ENCODE results near the gene SAMD13. TPM values are rescaled to one million over a fixed set of nuclear protein-coding genes. Genes with fewer than 3 reads are reported as not detected.

The SAMD13 gene
- total RNA-seq, 1 experiment from 2014 or later, result 0.61 TPM

DNA sequence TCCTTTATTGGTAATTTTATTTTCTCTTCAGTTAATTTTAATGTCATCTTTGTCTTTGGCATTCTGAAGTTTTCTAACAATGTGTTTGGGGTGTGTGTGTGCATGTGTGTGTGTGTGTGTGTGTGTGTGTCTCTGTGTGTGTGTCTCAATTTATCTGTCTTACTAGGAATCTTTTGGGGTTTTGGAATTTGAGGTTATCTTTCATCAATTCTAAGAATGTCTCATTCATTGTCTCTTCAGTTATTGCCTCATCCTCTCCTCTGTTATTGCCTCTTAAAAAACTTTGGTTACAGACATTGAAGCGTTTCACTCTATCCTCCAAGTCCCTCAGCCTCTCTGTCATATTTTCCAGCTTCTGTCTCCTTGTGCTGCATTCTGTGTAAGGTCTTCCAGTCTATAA lies 18.1 kb upstream of the SAMD13 start:
- Histone ChIP-seq H3K4me2 (ENCODE audit: insufficient read depth, insufficient read length, low read length) (no peak overlapping the region), H4K5ac (ENCODE audit: insufficient read length, low read depth, low read length) (no peak overlapping the region), H3K27me3 (ENCODE audit: insufficient read depth, low read length) (no peaks in the 10 kb centered on the region), H3K56ac (ENCODE audit: insufficient read length, low read depth, low read length) (no peak overlapping the region), H3K14ac (ENCODE audit: insufficient read depth, low read length) (no peak overlapping the region), H3K9ac (ENCODE audit: extremely low read depth, insufficient read length, low read length) (no peak overlapping the region), H3K9me3 (ENCODE audit: control insufficient read depth, low read depth, low read length) (no peaks in the 10 kb centered on the region), H3T11ph (ENCODE audit: low read length) (no peak overlapping the region), H3K4me1 (ENCODE audit: insufficient read depth, low read length) (no peaks in the 10 kb centered on the region), H2BK12ac (ENCODE audit: insufficient read length, low read depth, low read length) (no peak overlapping the region), H3K79me1 (ENCODE audit: insufficient read depth, low read depth, low read length, poor library complexity, severe bottlenecking) (no peaks in the 10 kb centered on the region), H3K23ac (ENCODE audit: insufficient read length, low read depth, low read length) (no peak overlapping the region), H2BK20ac (ENCODE audit: low read depth, low read length, poor library complexity, severe bottlenecking) (no peak overlapping the region), H3K18ac (ENCODE audit: insufficient read length, low read depth, low read length) (no peak overlapping the region), H2BK120ac (ENCODE audit: low read depth, low read length, poor library complexity, severe bottlenecking) (no peak overlapping the region), H3K23me2 (ENCODE audit: insufficient read length, low read depth, low read length, poor library complexity, severe bottlenecking) (no peaks in the 10 kb centered on the region), H4K91ac (ENCODE audit: insufficient read length, low read depth, low read length) (no peak overlapping the region), H2BK15ac (ENCODE audit: low read depth, low read length) (no peak overlapping the region), H2BK5ac (ENCODE audit: insufficient read length, low read length) (no peak overlapping the region), H4K20me1 (ENCODE audit: control insufficient read depth, insufficient read depth, insufficient read length) (no peaks in the 10 kb centered on the region), H3K27ac (ENCODE audit: insufficient read length, low read depth, low read length) (no peak overlapping the region), H3K4ac (ENCODE audit: low read depth, low read length) (no peak overlapping the region), H2AFZ (ENCODE audit: low read length) (no peak overlapping the region), H4K8ac (replicated peaks; ENCODE audit: insufficient read length, low read depth, low read length) (no peak overlapping the region), H3K79me2 (ENCODE audit: insufficient read depth, low read length) (no peaks in the 10 kb centered on the region), H2AK5ac (ENCODE audit: insufficient read length, low read length) (no peak overlapping the region)
- no peak overlapping the region for H3K4me3 Mint-ChIP-seq
- H3K27me3 Mint-ChIP-seq (ENCODE audit: low read depth), result peaks cover 9% of the 10 kb centered on the region; the same call in 1 of the 2 replicates
- WGBS (ENCODE audit: extremely low coverage, insufficient read length, low lambda C conversion rate), result no CpG with 5 or more reads among the region's 1 CpG
- no peak for DNase-seq
- no peak overlapping the region for H3K27ac Mint-ChIP-seq
- TF ChIP-seq, protein P1, sequence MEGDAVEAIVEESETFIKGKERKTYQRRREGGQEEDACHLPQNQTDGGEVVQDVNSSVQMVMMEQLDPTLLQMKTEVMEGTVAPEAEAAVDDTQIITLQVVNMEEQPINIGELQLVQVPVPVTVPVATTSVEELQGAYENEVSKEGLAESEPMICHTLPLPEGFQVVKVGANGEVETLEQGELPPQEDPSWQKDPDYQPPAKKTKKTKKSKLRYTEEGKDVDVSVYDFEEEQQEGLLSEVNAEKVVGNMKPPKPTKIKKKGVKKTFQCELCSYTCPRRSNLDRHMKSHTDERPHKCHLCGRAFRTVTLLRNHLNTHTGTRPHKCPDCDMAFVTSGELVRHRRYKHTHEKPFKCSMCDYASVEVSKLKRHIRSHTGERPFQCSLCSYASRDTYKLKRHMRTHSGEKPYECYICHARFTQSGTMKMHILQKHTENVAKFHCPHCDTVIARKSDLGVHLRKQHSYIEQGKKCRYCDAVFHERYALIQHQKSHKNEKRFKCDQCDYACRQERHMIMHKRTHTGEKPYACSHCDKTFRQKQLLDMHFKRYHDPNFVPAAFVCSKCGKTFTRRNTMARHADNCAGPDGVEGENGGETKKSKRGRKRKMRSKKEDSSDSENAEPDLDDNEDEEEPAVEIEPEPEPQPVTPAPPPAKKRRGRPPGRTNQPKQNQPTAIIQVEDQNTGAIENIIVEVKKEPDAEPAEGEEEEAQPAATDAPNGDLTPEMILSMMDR (conservative IDR thresholded peaks at IDR 0.05), result no peak
- peaks cover 25 to 26% of the 10 kb centered on the region in 2 experiments for H3K9me3 Mint-ChIP-seq
- H3K4me1 Mint-ChIP-seq, result no peaks in the 10 kb centered on the region
- peaks cover 20 to 27% (median 21%) of the 10 kb centered on the region in 3 experiments for H3K36me3 Mint-ChIP-seq (ENCODE audit: insufficient read depth in 1 of 3, low read depth in 3 of 3)
